ENCODE data around the gene RALGAPB.

Gene RALGAPB

GRCh38 chr20:38466171-38466570, 6.5 kb upstream of the RALGAPB start (continued):
- TF ChIP-seq ZBTB48 (tag by site-specific recombination; IDR thresholded peaks at IDR 0.05): no peak
- no peak for TF ChIP-seq ZNF701 (tag by site-specific recombination; IDR thresholded peaks at IDR 0.05)
- TF ChIP-seq REST (tag by site-specific recombination; IDR thresholded peaks at IDR 0.05): no peak
- TF ChIP-seq ZNF776 (tag by site-specific recombination; IDR thresholded peaks at IDR 0.05; ENCODE audit: borderline replicate concordance): no peak

GRCh38 chr20:38466983-38467382, 5.7 kb upstream of the RALGAPB start:
- ChIA-PET POLR2A (no interaction called here), CTCF (no interaction called here)
- Histone ChIP-seq H3K27ac (ENCODE audit: extremely low read depth, low read depth, low read length) (no peak overlapping the region), H3K9me3 (ENCODE audit: control insufficient read depth, insufficient read depth, low read depth, low read length) (no peaks in the 10 kb centered on the region), H3K36me3 (ENCODE audit: control insufficient read depth in 2 of 2, insufficient read depth in 1 of 2, low read length in 2 of 2) (no peaks in the 10 kb centered on the region), H3K4me1 (ENCODE audit: control insufficient read depth, insufficient read depth, low read length) (no peaks in the 10 kb centered on the region), H3K4me3 (ENCODE audit: low read depth, low read length) (no peak overlapping the region)
- TF ChIP-seq ZNF175 (tag by site-specific recombination; IDR thresholded peaks at IDR 0.05) (no peak), ZNF37A (tag by site-specific recombination; IDR thresholded peaks at IDR 0.05) (no peak), ZNF785 (tag by site-specific recombination; IDR thresholded peaks at IDR 0.05) (no peak), YY2 (tag by site-specific recombination; IDR thresholded peaks at IDR 0.05) (no peak), ZSCAN5A (tag by site-specific recombination; IDR thresholded peaks at IDR 0.05) (no peak), ZNF558 (tag by site-specific recombination; IDR thresholded peaks at IDR 0.05) (no peak), ZNF76 (tag by site-specific recombination; IDR thresholded peaks at IDR 0.05; ENCODE audit: borderline replicate concordance, low read depth) (no peak), ZFP37 (tag by site-specific recombination; IDR thresholded peaks at IDR 0.05) (no peak), ZNF645 (tag by site-specific recombination; IDR thresholded peaks at IDR 0.05) (no peak), ZNF514 (tag by site-specific recombination; IDR thresholded peaks at IDR 0.05) (no peak), ZNF664 (tag by site-specific recombination; IDR thresholded peaks at IDR 0.05) (no peak), ZNF140 (tag by site-specific recombination; IDR thresholded peaks at IDR 0.05) (no peak), WT1 (tag by site-specific recombination; IDR thresholded peaks at IDR 0.05) (no peak), ZNF10 (tag by site-specific recombination; IDR thresholded peaks at IDR 0.05) (no peak), ZNF544 (tag by site-specific recombination; IDR thresholded peaks at IDR 0.05) (no peak), ZNF184 (tag by site-specific recombination; IDR thresholded peaks at IDR 0.05) (no peak), ZNF707 (tag by site-specific recombination; IDR thresholded peaks at IDR 0.05) (no peak)

Measured in HEK293 (cell line).